Upper lobe of left lung (tissue), 4 donors: ENCODE results near the gene KRTAP9-6.

Source experiments
- EP300 ChIP-seq, 4 donors: sonication (generic); formaldehyde crosslinking; IDR thresholded peaks; one replicate each; pipeline ENCODE4 v1.5.1; 2017; ENCODE audit warnings: antibody characterized with exemption in 4 of 4, control low read depth in 2 of 4
- POLR2A ChIP-seq, 4 donors: fragments of 450-650 bp; IDR thresholded peaks; one replicate each; pipeline ENCODE4 v1.5.1; 2016 to 2017; ENCODE audit warnings: antibody characterized with exemption in 4 of 4, mild to moderate bottlenecking in 2 of 4
- TF ChIP-seq, protein P1 (sequence below), 6 experiments: fragments of 450-650 bp in 4 of 6; fragments of 200-600 bp in 2 of 6; sonication (generic) in 2 of 6; IDR thresholded peaks; one replicate each; pipeline ENCODE4 v1.5.1; 2016 to 2019; ENCODE audit warnings: antibody characterized with exemption in 6 of 6

DNA sequence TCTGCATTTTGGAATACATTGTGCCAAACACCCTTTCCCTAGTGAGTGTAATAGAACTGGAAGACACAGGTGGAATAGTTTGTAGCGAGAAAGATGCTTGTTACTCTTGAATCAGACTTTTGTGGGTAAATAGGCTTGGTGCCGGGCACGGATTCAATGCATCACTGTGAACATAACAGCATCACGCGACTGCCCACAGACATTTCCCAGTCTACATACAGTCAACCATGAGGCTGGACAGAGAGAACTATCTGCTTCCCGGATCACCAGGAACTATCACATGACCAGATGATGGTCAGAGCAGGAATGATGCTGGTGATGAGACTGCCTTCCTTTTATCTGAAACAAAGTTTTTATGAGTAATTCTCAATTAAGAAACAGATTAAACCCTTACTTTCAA lies 39.1 kb upstream of the KRTAP9-6 start:
- TF ChIP-seq, protein P1, sequence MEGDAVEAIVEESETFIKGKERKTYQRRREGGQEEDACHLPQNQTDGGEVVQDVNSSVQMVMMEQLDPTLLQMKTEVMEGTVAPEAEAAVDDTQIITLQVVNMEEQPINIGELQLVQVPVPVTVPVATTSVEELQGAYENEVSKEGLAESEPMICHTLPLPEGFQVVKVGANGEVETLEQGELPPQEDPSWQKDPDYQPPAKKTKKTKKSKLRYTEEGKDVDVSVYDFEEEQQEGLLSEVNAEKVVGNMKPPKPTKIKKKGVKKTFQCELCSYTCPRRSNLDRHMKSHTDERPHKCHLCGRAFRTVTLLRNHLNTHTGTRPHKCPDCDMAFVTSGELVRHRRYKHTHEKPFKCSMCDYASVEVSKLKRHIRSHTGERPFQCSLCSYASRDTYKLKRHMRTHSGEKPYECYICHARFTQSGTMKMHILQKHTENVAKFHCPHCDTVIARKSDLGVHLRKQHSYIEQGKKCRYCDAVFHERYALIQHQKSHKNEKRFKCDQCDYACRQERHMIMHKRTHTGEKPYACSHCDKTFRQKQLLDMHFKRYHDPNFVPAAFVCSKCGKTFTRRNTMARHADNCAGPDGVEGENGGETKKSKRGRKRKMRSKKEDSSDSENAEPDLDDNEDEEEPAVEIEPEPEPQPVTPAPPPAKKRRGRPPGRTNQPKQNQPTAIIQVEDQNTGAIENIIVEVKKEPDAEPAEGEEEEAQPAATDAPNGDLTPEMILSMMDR (IDR thresholded peaks at IDR 0.05): no peak
- TF ChIP-seq POLR2A (IDR thresholded peaks at IDR 0.05): no peak
- TF ChIP-seq EP300 (IDR thresholded peaks at IDR 0.05): no peak
